ENCODE results near the gene TMEM134. TPM values are rescaled to one million over a fixed set of nuclear protein-coding genes. Genes with fewer than 3 reads are reported as not detected.

TMEM134 gene
- total and polyA plus RNA-seq, 9 of the 15 experiments (the other 6 are each of a cell fraction or from before 2014, with no cell fraction given): 0.63 to 48.4 (median 10.7) TPM

- Histone ChIP-seq H3K27ac (ENCODE audit: extremely low read depth, low read depth, low read length) (no peak overlapping the region), H3K4me3 (no peak overlapping the region), H3K9me1 (ENCODE audit: control insufficient read depth, insufficient read depth, low read length) (no peaks in the 10 kb centered on the region), H3K4me1 (replicated peaks in 1 of 2; ENCODE audit: control insufficient read depth in 2 of 2, insufficient read depth in 2 of 2, low read length in 2 of 2) (peaks cover 7 to 34% of the 10 kb centered on the region in 2 experiments; a peak in 4 of 5 replicates), H3K4me2 (ENCODE audit: insufficient read depth, low read length) (no peak overlapping the region), H2AFZ (ENCODE audit: low read depth, low read length) (no peak overlapping the region), H3K9ac (ENCODE audit: insufficient read depth in 1 of 2, low read depth in 2 of 2, low read length in 2 of 2) (no peak overlapping the region), H3K36me3 (ENCODE audit: control insufficient read depth, insufficient read depth, low read length) (no peaks in the 10 kb centered on the region), H3K79me2 (ENCODE audit: control insufficient read depth, insufficient read depth, low read length) (peaks cover 13% of the 10 kb centered on the region), H4K20me1 (replicated peaks; ENCODE audit: control insufficient read depth, insufficient read depth, low read length) (no peaks in the 10 kb centered on the region), H3K9me3 (replicated peaks; ENCODE audit: control insufficient read depth, insufficient read depth, low read depth, low read length) (no peaks in the 10 kb centered on the region), H3K27me3 (ENCODE audit: control insufficient read depth in 2 of 2, insufficient read depth in 2 of 2, low read length in 2 of 2) (no peaks in the 10 kb centered on the region)
- POLR2A ChIA-PET: interaction anchor here (1.0 to 1.2 kb wide), 2 partner anchors 9 kb away, joined by 3 to 7 read pairs; no protein-coding TSS in a partner anchor
- in situ Hi-C loops (cut with MboI): no loop called here
- intact Hi-C loops (cut with micrococcal nuclease): no loop called here
- no TSS peak for BruUV-seq (replicated peaks)
- 82% methylated on average over 6 of the region's 7 CpGs for WGBS (ENCODE audit: insufficient coverage, low coverage, missing lambda C conversion rate)
- DNase-seq (ENCODE audit: extremely low read depth in 1 of 4, low spot score in 3 of 4) (no peak), ATAC-seq (no peak), FAIRE-seq (no peak)
- CTCF ChIA-PET (ENCODE audit: low intra/inter-chr PET ratio): no interaction called here
- TF ChIP-seq RFX5 (IDR thresholded peaks at IDR 0.05; ENCODE audit: low read depth, low read length): no peak
- no peak for TF ChIP-seq GABPB1 (CRISPR knock-in tag; IDR thresholded peaks at IDR 0.05)
- TF ChIP-seq SMAD1 (IDR thresholded peaks at IDR 0.05; ENCODE audit: low read depth, low read length, partially characterized antibody): no peak
- TF ChIP-seq YBX1 (IDR thresholded peaks at IDR 0.05): no peak
- TF ChIP-seq ZNF507 (tag; conservative IDR thresholded peaks at IDR 0.05): no peak
- no peak for TF ChIP-seq ZNF609 (CRISPR knock-in tag; IDR thresholded peaks at IDR 0.05; ENCODE audit: borderline replicate concordance)
- TF ChIP-seq ZFP91 (CRISPR knock-in tag; IDR thresholded peaks at IDR 0.05): no peak
- no peak for TF ChIP-seq ZNF644 (tag; IDR thresholded peaks at IDR 0.05; ENCODE audit: low read depth)
- TF ChIP-seq ZNF239 (CRISPR knock-in tag; IDR thresholded peaks at IDR 0.05): no peak
- TF ChIP-seq ESRRB (CRISPR knock-in tag; IDR thresholded peaks at IDR 0.05; ENCODE audit: borderline replicate concordance): no peak
- TF ChIP-seq RAD21 (CRISPR knock-in tag; conservative IDR thresholded peaks at IDR 0.05 in 1 of 2, IDR thresholded peaks at IDR 0.05 in 1 of 2): no peak
- TF ChIP-seq SIN3A (IDR thresholded peaks at IDR 0.05; ENCODE audit: borderline replicate concordance in 2 of 2, control insufficient read depth in 1 of 2, low read depth in 2 of 2, low read length in 2 of 2): no peak
- TF ChIP-seq THRAP3 (IDR thresholded peaks at IDR 0.05; ENCODE audit: borderline replicate concordance): no peak
- no peak for TF ChIP-seq ZNF76 (CRISPR knock-in tag; IDR thresholded peaks at IDR 0.05; ENCODE audit: borderline replicate concordance)
- TF ChIP-seq ELF4 (CRISPR knock-in tag; IDR thresholded peaks at IDR 0.05): no peak
- TF ChIP-seq NELFE (IDR thresholded peaks at IDR 0.05; ENCODE audit: insufficient read depth, insufficient read length): no peak
- TF ChIP-seq CEBPB (tag; IDR thresholded peaks at IDR 0.05): no peak
Measured at GRCh38 chr11:67448220-67448609, 20.8 kb downstream of the TMEM134 start.

All from K562 (cell line).